A673 (cell line): Measurements from ENCODE around the gene KRT79. TPM values are rescaled to one million over a fixed set of nuclear protein-coding genes. Genes with fewer than 3 reads are reported as not detected.

Experiments
- BruUV-seq: library from RNA; stranded (reverse); fragments of 400-500 nt; replicated peaks from 2 replicates; lab custom pipeline; 2021; lab: Mats Ljungman, UMichigan
- CTCF ChIA-PET: fragments of 300-600 bp; sonication (Branson Sonifier 250); formaldehyde crosslinking; loops from one replicate; lab custom pipeline; 2022; ENCODE audit warnings: antibody characterized with exemption; lab: Charles Lee
- POLR2A ChIA-PET: fragments of 300-600 bp; sonication (Branson Sonifier 250); formaldehyde crosslinking; loops from one replicate; lab custom pipeline; 2022; ENCODE audit warnings: antibody characterized with exemption; ENCODE audit not compliant: low non-redundant PET; lab: Charles Lee
- DNase-seq: peaks from one replicate; pipeline ENCODE4 v3.0.0-alpha.2; 2015; ENCODE audit warnings: low spot score
- H3K27ac ChIP-seq: fragments of 200-600 bp; sonication (generic); 2 replicates; pipeline ENCODE4 v1.5.1; 2016; ENCODE audit warnings: mixed run types, low read depth, mild to moderate bottlenecking, mixed read lengths, antibody characterized with exemption, low read length; ENCODE audit not compliant: poor library complexity, severe bottlenecking
- H3K27me3 ChIP-seq: fragments of 200-600 bp; sonication (generic); replicated peaks from 2 replicates; pipeline ENCODE4 v1.6.1; 2017; ENCODE audit warnings: mixed run types, low read depth, mild to moderate bottlenecking, mixed read lengths, antibody characterized with exemption, low read length; ENCODE audit not compliant: insufficient read depth, poor library complexity
- H3K36me3 ChIP-seq: fragments of 200-600 bp; sonication (generic); 2 replicates; pipeline ENCODE4 v1.6.1; 2016; ENCODE audit warnings: mixed run types, mild to moderate bottlenecking, mixed read lengths, antibody characterized with exemption, low read length; ENCODE audit not compliant: insufficient read depth, poor library complexity, severe bottlenecking
- H3K4me1 ChIP-seq: fragments of 200-600 bp; sonication (generic); 2 replicates; pipeline ENCODE4 v1.6.1; 2017; ENCODE audit warnings: mixed run types, mild to moderate bottlenecking, mixed read lengths, antibody characterized with exemption, low read length; ENCODE audit not compliant: insufficient read depth, poor library complexity, severe bottlenecking
- H3K4me3 ChIP-seq: fragments of 200-600 bp; sonication (generic); 2 replicates; pipeline ENCODE4 v1.5.1; 2016; ENCODE audit warnings: low read depth, mixed run types, mild to moderate bottlenecking, mixed read lengths, low read length; ENCODE audit not compliant: poor library complexity, severe bottlenecking
- H3K9me3 ChIP-seq: fragments of 200-600 bp; sonication (generic); 2 replicates; pipeline ENCODE4 v1.6.1; 2016; ENCODE audit warnings: mixed run types, low read depth, mild to moderate bottlenecking, mixed read lengths, antibody characterized with exemption, low read length; ENCODE audit not compliant: poor library complexity, severe bottlenecking
- EZH2 ChIP-seq: fragments of 200-600 bp; sonication (generic); IDR thresholded peaks from 2 replicates; pipeline ENCODE4 v1.6.1; 2017; ENCODE audit warnings: borderline replicate concordance, low read depth, mild to moderate bottlenecking, mixed read lengths, antibody characterized with exemption, low read length; ENCODE audit not compliant: poor library complexity, severe bottlenecking
- intact Hi-C: fragments of 100-400 bp; cut with micrococcal nuclease; formaldehyde crosslinking; loops from one replicate; pipeline ENCODE4 v1.10.0; 2022; ENCODE audit not compliant: unreplicated experiment
- total RNA-seq: library from RNA; stranded (reverse); gene quantifications from 2 replicates; pipeline ENCODE4 v1.2.3, GENCODE V29; 2021
- TF ChIP-seq, protein P1 (sequence below): fragments of 300-800, 200-600 bp; sonication (generic); conservative IDR thresholded peaks from 2 replicates; pipeline ENCODE4 v1.5.1; 2017; ENCODE audit warnings: low read depth, mild to moderate bottlenecking, antibody characterized with exemption, low read length, moderate library complexity, mixed read lengths

KRT79 gene
- total RNA-seq, 1 experiment from 2014 or later: not detected

DNA sequence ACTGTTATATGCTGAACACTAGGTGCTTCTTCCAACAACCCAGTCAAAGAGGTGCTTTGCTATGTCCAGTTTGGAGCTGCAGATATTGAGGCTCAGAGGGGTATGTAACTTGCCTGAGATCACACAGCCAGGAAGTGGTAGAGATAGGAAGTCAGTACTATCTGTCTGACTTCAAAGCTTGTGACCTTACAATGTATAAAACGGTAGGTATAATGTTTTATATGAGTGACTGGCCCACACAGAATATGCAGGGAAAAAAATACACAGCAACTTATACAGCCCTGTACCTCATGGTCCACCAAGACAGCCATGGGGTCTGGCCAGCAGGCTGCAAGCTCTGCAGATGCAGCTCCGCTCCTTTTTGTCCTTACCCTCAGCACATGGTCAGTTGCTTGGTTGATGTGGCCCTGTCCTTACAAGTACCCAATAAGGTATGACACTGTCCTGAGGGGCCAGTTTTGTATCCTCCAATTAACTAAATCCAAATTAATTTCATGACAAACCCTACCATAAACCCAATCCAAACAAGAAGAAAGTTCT lies 16.3 kb downstream of the KRT79 start:
- H3K27ac ChIP-seq: no peak overlapping the region
- POLR2A ChIA-PET: no interaction called here
- CTCF ChIA-PET: no interaction called here
- intact Hi-C loops: no loop called here
- BruUV-seq: no TSS peak
- no peak for DNase-seq
- H3K36me3 ChIP-seq: no peaks in the 10 kb centered on the region
- H3K9me3 ChIP-seq: no peaks in the 10 kb centered on the region
- no peak overlapping the region for H3K4me3 ChIP-seq
- TF ChIP-seq EZH2: no peak
- H3K27me3 ChIP-seq: no peaks in the 10 kb centered on the region
- H3K4me1 ChIP-seq: no peaks in the 10 kb centered on the region

DNA sequence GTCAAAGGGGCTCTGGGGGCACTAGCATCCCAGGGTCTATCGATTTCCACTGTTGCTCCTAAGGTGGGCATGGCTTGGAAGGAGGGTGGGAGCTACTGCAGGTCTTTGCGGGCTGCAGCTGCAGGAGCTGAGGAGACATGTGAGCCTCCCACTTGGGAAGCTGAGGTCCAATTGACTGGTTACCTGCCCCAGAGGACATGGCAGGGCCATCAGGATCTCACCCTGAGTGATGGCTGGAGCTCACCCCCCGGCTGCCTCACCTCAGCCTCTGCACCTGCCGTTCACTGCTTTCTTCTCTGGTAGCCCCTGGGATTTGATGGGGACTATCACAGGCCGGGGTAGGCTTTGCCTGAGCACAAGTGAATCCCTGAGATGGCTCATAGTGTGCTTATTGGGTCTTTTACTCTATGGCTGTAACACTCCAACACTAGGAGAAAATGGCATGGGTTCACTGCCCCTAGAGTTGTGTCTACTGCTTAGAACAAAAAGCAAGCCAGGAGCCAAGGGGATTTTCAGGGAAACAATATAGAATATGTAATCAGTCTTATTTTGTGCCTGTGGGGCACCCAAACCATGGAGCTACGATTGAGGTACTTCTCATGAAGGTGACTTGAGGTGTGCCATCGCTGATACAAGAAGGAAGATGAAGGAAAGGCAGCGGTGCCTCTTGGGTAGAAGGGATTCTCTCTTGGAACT lies 17.0 kb downstream of the KRT79 start:
- no peak for DNase-seq
- Histone ChIP-seq H3K36me3 (no peaks in the 10 kb centered on the region), H3K4me3 (no peak overlapping the region), H3K9me3 (no peaks in the 10 kb centered on the region), H3K27me3 (no peaks in the 10 kb centered on the region), H3K27ac (no peak overlapping the region), H3K4me1 (no peaks in the 10 kb centered on the region)
- TF ChIP-seq EZH2: no peak
- TF ChIP-seq, protein P1, sequence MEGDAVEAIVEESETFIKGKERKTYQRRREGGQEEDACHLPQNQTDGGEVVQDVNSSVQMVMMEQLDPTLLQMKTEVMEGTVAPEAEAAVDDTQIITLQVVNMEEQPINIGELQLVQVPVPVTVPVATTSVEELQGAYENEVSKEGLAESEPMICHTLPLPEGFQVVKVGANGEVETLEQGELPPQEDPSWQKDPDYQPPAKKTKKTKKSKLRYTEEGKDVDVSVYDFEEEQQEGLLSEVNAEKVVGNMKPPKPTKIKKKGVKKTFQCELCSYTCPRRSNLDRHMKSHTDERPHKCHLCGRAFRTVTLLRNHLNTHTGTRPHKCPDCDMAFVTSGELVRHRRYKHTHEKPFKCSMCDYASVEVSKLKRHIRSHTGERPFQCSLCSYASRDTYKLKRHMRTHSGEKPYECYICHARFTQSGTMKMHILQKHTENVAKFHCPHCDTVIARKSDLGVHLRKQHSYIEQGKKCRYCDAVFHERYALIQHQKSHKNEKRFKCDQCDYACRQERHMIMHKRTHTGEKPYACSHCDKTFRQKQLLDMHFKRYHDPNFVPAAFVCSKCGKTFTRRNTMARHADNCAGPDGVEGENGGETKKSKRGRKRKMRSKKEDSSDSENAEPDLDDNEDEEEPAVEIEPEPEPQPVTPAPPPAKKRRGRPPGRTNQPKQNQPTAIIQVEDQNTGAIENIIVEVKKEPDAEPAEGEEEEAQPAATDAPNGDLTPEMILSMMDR: no peak
- CTCF ChIA-PET: no interaction called here
- BruUV-seq: no TSS peak
- POLR2A ChIA-PET: no interaction called here
- intact Hi-C loops: no loop called here

DNA sequence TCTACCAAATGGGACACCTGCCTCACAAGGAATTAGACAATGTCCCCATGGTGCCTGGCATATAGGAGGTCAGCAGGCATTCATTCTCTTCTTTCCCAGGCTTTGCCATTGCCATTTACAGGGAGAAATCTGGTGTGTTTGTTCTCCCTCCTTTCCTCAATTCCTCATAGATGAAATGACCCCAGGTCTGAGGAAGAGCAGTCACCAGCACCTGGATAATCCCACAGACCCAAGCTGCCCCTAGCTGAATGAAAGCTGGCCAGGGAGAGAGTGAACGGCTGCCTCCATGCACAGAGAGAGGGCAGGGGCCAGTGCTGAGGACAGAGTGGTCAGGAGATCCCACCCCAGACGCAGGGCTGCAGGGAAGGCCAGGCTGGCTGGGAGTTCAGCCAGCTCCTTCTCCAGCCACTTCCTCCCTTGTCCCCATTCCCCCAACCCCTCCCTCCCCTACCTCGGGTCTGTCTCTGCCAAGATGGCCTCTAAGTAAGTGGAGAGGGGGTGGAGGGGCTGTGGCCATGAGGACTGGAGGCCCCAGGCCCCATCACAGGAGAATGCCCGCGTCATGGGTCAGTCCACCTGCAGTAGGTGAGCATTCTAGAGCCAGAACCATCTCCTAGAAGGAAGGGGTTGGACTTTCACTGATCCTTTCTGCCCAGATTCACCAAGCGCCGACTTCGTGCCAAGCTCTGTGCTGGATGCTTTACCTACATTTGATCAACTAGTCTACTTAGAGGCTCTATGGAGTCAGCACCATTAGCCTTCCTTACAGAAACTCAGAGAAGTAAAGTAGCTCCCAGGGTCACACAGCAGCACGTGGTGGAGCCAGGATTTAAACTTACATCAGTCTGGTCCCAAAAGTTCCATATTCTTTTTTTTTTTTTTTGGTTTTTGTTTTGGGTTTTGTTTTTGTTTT lies 18.2 kb downstream of the KRT79 start:
- ChIA-PET POLR2A (no interaction called here), CTCF (no interaction called here)
- intact Hi-C loops: no loop called here
- no TSS peak for BruUV-seq
- H3K4me3 ChIP-seq: no peak overlapping the region
- no peak for DNase-seq
- H3K27ac ChIP-seq: no peak overlapping the region
- H3K9me3 ChIP-seq: no peaks in the 10 kb centered on the region
- no peaks in the 10 kb centered on the region for H3K36me3 ChIP-seq
- TF ChIP-seq, protein P1: no peak
- no peak for TF ChIP-seq EZH2
- no peaks in the 10 kb centered on the region for H3K27me3 ChIP-seq
- H3K4me1 ChIP-seq: no peaks in the 10 kb centered on the region
